Tongue (tissue), 2 donors: ENCODE results near the gene GPD2. TPM values are rescaled to one million over a fixed set of nuclear protein-coding genes. Genes with fewer than 3 reads are reported as not detected.

Experiments used
- DNase-seq: peaks from one replicate; pipeline ENCODE4 v3.0.0-alpha.2; 2015
- total RNA-seq: library from RNA; depleted of rRNA; stranded (reverse); fragments of >200 nt; gene quantifications from one replicate; pipeline ENCODE4 v1.2.3, GENCODE V29; 2014

Gene GPD2
- total RNA-seq, 1 donor from 2014 or later, result 82.4 TPM

- no peak for DNase-seq
Observed at GRCh38 chr2:156532989-156533388, 96.8 kb downstream of the GPD2 start.

DNA sequence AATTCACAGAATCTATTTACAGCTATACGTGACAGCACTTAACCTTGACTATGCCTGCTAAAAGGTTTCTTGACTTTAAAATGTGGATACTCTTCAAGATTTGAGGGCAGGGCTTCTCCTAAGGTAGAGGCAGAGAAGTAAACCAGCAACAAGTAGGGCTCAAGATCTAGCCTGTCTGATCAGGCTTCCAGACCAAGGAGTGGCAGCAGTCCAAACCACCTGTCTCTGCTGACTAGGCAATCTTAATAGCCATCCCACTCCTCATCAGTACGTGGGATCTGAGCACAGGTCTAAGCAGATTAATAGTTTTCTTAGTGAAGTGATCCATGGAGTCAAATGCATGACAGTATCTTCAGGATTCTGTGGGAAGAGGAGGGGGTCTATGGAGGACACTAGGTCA is 100.4 kb downstream of the GPD2 start:
- no peak for DNase-seq

DNA sequence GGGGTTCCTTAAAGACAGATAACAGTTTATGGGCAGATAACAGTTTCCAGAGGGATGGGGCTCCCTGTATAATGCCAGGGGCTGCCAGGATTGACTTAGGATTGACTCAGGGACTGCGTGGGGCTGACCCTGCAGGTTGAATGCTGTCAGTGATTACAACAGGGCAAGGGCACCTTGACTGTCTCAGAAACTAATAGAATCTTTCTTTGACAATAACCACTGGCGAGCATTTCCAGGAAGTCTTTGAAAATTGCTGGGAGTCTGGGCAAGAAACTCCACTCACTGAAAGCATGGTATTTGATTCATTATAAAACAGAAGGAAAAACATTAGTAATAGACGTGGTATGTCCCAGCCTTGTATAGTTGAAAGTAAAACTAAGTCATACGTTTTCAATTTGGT is 101.0 kb downstream of the GPD2 start:
- no peak for DNase-seq

DNA sequence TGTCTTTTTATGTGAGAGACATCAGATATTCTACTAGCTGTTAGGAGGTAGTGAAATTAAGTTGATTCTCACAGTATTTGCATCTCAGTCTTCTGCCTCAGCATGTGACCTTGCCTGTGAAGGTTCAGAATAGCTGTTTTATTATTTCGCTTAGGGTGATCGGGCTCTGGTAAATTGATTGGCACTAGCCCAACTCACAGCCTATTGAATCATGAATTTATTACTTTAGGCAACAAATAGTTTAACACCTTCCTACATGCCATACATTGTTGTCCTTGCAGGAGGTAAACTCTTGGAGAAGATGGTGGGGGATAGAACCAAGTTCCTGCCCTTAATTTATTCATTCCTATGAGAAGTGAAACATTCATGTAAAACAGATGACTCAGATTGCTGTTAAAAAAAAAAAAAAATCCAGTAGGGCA is 101.9 kb downstream of the GPD2 start:
- no peak for DNase-seq

DNA sequence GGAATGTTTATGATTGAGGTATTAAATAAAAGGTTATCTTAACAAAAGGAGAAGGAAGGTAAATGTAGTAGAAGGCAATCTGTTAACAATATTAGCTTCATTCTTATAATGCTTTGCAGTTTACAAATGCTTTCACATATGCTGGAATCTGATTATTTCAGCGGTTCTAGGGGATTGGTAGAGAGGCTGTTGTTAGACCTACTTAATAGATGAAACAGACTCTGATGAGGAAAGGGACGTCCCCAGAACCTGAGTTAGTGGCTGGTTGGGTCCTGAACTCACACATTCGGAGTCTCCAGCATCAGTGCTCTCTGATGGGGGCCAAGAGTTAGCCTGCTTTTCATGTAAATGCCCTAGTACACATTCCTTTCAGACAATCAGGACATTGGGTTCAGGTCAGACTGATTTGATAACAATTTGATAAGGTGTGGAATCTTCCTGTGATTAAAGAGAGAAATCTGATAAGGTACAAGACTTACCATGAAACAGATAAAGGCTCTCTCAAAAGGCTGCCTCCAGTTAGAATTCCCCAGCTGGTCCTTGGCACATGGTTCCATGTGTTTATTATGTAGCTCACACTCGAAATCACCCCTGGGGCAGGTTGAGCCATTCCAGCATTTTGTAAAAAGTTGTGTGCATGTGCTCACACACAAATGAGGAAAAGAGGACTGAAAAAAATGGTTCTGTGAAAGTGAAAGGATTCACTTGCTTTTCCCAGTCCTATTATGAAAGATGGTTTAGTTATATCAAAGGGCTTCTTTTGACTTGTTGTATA is 103.1 kb downstream of the GPD2 start:
- DNase-seq, result no peak

DNA sequence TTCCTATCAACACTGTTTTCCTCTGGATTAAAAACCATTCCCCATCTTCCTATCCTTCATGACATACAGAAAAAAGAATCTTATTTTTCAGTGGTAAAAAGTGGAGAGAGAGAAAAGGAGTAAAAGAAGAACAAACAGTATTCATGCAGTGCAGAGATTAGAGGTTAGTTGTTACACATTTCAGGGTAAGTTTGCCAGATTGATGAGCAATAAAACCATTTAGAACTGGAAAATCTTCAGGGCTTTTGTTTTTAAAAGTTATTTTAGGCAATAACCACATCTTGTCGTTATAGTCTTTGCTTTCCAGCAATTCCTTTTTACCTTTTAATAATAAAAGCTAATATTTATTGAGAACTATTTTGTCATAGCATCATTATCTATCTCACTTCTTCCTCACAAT is 104.5 kb downstream of the GPD2 start:
- DNase-seq, result no peak

DNA sequence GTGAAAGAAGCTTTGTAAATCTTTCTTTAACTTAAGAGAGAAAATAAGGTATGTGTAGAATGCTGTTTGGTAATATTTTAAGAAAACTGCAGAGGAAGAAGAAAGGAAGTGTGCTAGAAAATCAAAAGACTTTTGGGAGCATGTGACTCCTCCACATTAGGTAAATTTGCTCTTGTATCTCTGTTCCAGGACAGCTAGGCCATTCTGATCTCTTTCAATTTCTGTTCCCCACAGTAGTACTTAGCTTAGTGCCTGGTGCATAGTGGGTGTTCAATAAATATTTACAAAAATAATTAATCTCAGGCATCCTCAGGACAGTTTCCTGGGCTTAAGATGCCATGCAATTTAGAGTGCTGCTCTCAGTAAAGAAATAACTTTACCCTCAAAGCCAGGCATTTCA is 105.0 kb downstream of the GPD2 start:
- DNase-seq, result no peak

DNA sequence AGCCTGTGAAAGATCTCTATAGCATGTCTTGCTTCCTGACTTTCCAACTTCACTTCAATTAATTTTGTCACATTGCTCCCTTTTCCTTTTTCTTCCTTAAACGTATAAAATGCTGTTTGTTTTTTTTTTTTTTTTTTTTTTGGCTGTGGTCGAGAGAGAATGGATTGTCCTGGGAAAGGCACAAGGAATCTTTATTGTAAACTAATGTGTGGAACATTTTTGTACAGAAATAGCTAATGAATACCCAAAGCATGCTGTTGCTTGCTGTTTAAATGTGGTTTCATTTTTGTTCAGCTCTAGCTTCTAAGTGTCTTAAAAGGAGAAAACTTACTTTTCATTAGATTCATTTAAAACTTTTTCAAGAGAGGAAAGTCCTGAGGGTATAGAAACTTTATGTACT is 105.5 kb downstream of the GPD2 start:
- no peak for DNase-seq

GRCh38 chr2:156548413-156548812 is 112.2 kb downstream of the GPD2 start:
- no peak for DNase-seq

GRCh38 chr2:156553714-156554442 is 117.7 kb downstream of the GPD2 start:
- no peak for DNase-seq

- no peak for DNase-seq
Observed at GRCh38 chr2:156561326-156561725, 125.1 kb downstream of the GPD2 start.

GRCh38 chr2:156562124-156562523 is 125.9 kb downstream of the GPD2 start:
- DNase-seq, result peak; percentile 25

DNA sequence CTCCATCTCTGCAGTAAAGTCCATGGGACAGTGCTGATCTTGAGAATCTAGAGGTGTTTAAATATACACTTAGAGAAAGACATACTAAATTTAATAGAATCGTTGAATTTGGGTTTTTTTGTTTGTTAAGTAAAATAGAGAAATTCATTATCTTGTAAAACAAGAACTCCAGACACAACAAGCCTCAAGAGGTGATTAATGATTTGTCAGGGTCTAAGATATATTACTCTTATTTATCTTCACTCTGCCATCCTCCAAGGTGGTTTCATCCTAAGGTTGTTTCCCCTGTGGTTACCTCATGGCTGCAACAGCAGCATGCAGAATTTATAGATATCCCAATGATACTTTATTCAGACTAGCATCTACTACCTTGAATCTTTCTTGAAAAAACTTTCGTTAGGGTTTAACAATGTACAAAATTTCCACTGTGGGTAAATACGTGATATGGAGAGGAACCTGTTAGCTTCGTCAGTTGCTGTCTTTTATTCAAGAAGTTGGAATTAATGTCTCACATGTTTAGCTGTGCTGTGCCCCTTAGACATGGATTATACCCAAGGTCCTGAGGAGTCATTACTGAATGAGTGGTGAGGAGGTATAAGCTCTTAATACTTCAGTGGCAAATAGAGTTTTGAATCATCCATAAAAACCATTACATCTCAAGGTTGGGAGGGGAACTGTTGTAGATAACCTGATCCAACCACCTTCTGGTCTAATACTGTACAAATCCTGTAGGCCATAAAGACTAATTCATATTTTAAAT is 128.0 kb downstream of the GPD2 start:
- no peak for DNase-seq

- no peak for DNase-seq
Observed at GRCh38 chr2:156565066-156565710, 129.0 kb downstream of the GPD2 start.

DNA sequence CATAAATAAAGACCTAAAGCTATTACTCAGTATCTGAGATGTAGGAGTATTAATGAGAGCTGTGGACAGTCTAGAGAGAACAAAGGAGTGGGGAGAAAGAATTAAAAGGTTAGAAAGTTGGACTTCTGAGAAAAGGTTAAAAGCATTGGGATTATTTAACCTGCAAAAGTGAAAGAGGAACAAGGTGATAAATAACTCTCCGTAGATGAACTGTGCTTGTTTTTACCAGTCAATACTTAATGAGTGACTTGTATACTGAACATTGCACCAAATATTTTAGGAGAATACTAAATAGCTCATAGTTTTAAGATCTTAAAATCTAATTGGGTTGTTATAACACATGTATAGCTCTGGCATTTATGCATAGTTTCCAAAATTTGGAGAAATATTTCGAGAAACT is 137.5 kb downstream of the GPD2 start:
- DNase-seq, result no peak

- no peak for DNase-seq
Observed at GRCh38 chr2:156574112-156574511, 137.9 kb downstream of the GPD2 start.

- no peak for DNase-seq
Observed at GRCh38 chr2:156576005-156576404, 139.8 kb downstream of the GPD2 start.

DNA sequence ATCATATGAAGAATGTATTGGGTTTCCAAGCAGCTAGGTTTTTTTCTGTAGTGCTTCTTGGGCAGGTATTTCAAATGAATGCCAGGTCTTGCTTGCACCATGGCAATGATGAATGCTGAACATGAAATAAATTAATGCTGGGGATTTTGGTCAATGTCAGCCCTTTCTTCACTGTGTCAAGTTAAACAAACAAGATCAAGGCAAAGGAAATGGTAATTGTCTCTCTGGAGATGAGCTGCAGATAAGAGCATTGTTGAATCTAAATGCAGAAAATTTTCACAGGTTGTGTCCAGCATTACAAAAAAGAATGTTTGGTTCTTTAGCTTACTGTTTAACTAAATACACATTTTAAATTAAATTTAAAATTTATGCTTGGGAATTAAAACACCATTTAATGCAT is 144.3 kb downstream of the GPD2 start:
- no peak for DNase-seq

- DNase-seq, result no peak
Observed at GRCh38 chr2:156581280-156581679, 145.1 kb downstream of the GPD2 start.

DNA sequence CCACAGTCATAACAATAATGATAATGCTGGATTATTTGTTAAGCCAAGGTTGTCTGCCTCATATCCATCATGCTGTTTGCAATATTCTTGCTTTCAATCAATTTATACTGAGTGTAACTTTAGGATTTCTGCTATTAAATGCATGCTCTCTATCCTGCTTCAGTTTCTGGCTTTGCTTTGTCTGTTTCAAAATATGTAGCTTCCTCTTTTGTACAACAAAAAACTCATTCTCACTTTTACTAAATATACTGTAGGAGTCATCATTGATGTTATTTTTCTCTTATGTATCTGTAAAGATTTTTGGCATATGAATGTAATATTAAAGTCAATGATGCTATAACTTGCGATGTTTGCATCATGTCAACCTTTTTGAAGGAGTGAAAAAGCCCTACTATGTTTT is 149.3 kb downstream of the GPD2 start:
- DNase-seq, result no peak

- no peak for DNase-seq
Observed at GRCh38 chr2:156586621-156587020, 150.4 kb downstream of the GPD2 start.

DNA sequence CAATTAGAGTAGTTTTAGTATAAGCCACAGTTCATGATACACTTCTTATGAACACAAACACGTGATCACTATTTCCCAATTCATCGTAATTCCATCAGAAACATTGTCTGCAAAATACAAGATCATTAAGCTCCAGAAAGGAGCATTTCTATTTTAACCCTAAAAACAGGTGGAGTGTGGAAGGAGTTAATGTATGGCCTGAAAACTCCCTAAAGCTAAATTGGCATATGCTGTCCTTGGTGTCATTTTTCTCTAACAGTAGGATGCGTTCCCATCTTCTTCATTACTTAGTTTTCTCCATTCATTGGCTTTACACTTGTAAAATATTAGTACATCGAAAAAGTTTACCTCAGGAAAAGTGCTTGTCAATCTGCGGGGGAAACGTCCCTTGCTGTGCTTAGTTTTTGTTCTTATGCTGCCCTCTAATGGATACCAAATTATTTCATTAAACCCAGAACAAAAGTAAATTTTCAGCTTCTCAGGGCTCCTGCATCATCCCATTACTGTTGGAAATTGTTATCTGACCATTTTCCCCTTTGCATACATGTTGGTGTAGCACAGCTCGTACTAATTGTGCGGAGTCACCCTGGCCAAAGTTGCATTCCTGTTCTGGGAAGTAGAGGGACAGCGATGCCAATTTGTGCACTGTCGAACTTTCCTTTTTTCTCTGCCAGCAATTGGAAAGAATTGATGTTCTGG is 153.4 kb downstream of the GPD2 start:
- peak; percentile 73 for DNase-seq
